Dermis microvascular lymphatic vessel endothelial cell (primary cell): ENCODE measurements around the gene PFKP. TPM values are rescaled to one million over a fixed set of nuclear protein-coding genes. Genes with fewer than 3 reads are reported as not detected.

ENCODE experiments used
- DNase-seq, 2 donors: peaks; one replicate each; pipeline versions ENCODE4 v3.0.0 to v3.0.0-alpha.2; 2010; ENCODE audit warnings: low read depth in 2 of 2
- total RNA-seq: library from RNA; depleted of rRNA; stranded (reverse); fragments of >200 nt; gene quantifications from 2 replicates; pipeline ENCODE4 v1.2.1, GENCODE V29; 2014

The PFKP gene
- total RNA-seq: 151 and 166 TPM in 2 replicates

GRCh38 chr10:3067118-3067858, at the start of gene PFKP:
Gene PFKP, plus strand, starts transcription at chr10:3067548. Its CDS starts 48 bp downstream, at chr10:3067596.
- peak in 1 of 2 donors; percentile 41 for DNase-seq

- no peak for DNase-seq
Observed at GRCh38 chr10:3018247-3018646, 49.1 kb upstream of the PFKP start.

GRCh38 chr10:3020311-3020710, 47.0 kb upstream of the PFKP start:
- no peak for DNase-seq

- DNase-seq: no peak
Observed at GRCh38 chr10:3020881-3021280, 46.5 kb upstream of the PFKP start.

- DNase-seq: no peak
Observed at GRCh38 chr10:3022027-3022426, 45.3 kb upstream of the PFKP start.

GRCh38 chr10:3023892-3024291, 43.5 kb upstream of the PFKP start:
- no peak for DNase-seq

- no peak for DNase-seq
Observed at GRCh38 chr10:3025026-3025683, 42.2 kb upstream of the PFKP start.

- DNase-seq: no peak
Observed at GRCh38 chr10:3027866-3028265, 39.5 kb upstream of the PFKP start.

GRCh38 chr10:3028441-3028840, 38.9 kb upstream of the PFKP start:
- no peak for DNase-seq

- no peak for DNase-seq
Observed at GRCh38 chr10:3030765-3031164, 36.6 kb upstream of the PFKP start.

- no peak for DNase-seq
Observed at GRCh38 chr10:3031490-3031889, 35.9 kb upstream of the PFKP start.

GRCh38 chr10:3033925-3034324, 33.4 kb upstream of the PFKP start:
- DNase-seq: no peak

GRCh38 chr10:3034616-3035015, 32.7 kb upstream of the PFKP start:
- DNase-seq: no peak

GRCh38 chr10:3036155-3037021, 31.0 kb upstream of the PFKP start:
- DNase-seq: no peak

- DNase-seq: no peak
Observed at GRCh38 chr10:3037182-3037581, 30.2 kb upstream of the PFKP start.

- DNase-seq: no peak
Observed at GRCh38 chr10:3040069-3040468, 27.3 kb upstream of the PFKP start.

GRCh38 chr10:3042589-3042988, 24.8 kb upstream of the PFKP start:
- no peak for DNase-seq

- DNase-seq: peak; percentile 39 to 79
Observed at GRCh38 chr10:3043512-3044368, 23.6 kb upstream of the PFKP start.

- DNase-seq: peak in 1 of 2 donors; percentile 75
Observed at GRCh38 chr10:3045471-3046209, 21.7 kb upstream of the PFKP start.

GRCh38 chr10:3046210-3046779, 21.1 kb upstream of the PFKP start:
- no peak for DNase-seq
